Measurements from ENCODE around the gene FAF1.

GRCh38 chr1:50426108-50426700 lies 533.9 kb downstream of the FAF1 start:
- TF ChIP-seq CTCF (conservative IDR thresholded peaks at IDR 0.05; ENCODE audit: low read depth, low read length) (no peak), EZH2 (IDR thresholded peaks at IDR 0.05; ENCODE audit: low read length, unreplicated experiment) (no peak)

Measured in PC-3 (cell line).